ENCODE measurements around the gene PNMA6E. TPM values are rescaled to one million over a fixed set of nuclear protein-coding genes. Genes with fewer than 3 reads are reported as not detected.

PNMA6E gene
- total RNA-seq, 4 donors from 2014 or later: not detected

DNA sequence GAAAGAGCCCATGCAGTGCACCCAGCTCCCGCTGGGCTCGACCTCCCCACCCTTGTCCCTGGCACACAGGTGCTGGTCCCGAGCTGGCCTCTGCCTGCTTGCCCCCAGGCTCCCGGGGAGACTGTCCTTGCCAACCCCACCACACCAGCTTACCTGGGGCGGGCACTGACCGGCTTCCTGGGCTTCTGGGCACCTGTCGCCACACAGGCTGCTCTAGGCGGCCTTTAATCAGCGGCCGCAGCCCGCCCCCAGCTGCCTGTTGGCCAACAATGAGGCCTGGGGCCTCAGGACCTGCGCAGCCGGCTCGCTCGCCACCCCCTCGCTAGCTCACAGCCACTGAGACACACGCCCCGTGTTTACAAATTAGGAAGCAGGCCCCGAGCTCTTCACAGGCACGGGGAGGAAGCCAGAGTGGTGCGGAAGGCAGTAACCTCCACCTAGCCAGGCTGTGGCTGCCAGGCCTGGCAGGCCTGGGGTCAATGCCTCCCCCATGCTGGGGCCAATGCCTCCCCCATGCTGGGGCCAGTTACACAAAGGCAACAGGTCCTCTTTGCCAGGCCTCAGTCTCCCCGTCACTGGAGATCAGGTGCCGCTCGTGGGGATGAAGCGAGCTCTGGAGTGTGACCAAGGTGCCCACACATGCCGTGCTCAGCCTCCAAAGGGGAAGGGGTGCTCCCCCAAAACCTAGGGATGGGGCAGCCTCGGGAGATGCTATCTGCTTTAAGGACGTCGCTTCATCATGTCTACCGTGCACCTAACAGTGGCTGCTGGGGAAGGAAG lies 44.9 kb upstream of the PNMA6E start, which contains the start of gene TREX2:
TSS of gene TREX2 (minus strand) at position 201 of the 780 bp plus-strand sequence. CDS start 626 bp downstream, outside the sequence.
- no peak within 1 kb of the TSS for H3K4me3 ChIP-seq
- DNase-seq (no peak), ATAC-seq (no peak)
- H3K27ac ChIP-seq: no peak within 1 kb of the TSS
- in situ Hi-C loops (cut with MboI; ENCODE audit: low sequenced_read_pairs in 4 of 4) (no loop called here), intact Hi-C loops (cut with DNase I; ENCODE audit: low total_unique reads) (no loop called here)
- no peaks in the 10 kb centered on the region for H3K9me3 ChIP-seq
- no peaks in the 10 kb centered on the region for H3K4me1 ChIP-seq
- no peaks in the 10 kb centered on the region for H3K36me3 ChIP-seq
- TF ChIP-seq, protein P1, sequence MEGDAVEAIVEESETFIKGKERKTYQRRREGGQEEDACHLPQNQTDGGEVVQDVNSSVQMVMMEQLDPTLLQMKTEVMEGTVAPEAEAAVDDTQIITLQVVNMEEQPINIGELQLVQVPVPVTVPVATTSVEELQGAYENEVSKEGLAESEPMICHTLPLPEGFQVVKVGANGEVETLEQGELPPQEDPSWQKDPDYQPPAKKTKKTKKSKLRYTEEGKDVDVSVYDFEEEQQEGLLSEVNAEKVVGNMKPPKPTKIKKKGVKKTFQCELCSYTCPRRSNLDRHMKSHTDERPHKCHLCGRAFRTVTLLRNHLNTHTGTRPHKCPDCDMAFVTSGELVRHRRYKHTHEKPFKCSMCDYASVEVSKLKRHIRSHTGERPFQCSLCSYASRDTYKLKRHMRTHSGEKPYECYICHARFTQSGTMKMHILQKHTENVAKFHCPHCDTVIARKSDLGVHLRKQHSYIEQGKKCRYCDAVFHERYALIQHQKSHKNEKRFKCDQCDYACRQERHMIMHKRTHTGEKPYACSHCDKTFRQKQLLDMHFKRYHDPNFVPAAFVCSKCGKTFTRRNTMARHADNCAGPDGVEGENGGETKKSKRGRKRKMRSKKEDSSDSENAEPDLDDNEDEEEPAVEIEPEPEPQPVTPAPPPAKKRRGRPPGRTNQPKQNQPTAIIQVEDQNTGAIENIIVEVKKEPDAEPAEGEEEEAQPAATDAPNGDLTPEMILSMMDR (IDR thresholded peaks at IDR 0.05 in 4 of 5, conservative IDR thresholded peaks at IDR 0.05 in 1 of 5): no peak
- no peak for TF ChIP-seq POLR2A (IDR thresholded peaks at IDR 0.05)
- H3K27me3 ChIP-seq: no peaks in the 10 kb centered on the region

DNA sequence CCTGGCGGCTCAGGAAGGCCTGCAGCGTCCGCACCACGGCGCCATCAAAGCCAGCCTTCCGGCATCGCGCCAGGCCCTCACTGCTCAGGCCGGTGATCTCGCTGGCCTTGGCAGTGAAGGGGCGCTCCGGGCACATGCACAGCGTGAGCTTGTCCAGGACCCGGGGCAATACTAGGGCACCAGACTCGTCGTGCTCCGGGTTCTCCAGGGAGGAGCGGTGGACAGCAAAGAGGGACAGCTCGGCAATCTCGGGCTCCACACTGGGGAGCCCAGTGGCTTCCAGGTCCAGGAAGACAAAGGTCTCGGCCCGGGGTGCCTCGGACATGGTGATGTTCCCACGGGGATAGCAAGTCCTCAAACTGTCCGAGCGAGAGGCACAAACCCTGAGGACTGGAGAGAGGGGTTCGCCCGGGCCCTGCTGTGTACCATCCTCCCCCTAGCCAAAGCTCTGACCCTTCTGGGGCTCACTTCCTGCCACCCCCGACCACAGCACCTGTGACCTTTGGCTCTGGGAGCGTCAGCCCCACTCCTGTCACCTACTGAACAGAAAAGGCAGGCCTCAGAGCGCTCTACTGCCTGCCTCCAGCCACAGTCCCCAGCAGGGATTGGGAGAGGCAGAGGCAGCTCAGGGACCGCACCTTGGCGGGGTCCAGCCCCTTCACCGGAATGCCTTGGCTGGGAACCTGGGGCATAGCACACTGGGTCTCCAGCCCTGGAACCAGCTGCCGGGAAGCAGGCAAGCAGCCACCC lies 44.1 kb upstream of the PNMA6E start:
- no peak for DNase-seq
- no peak for TF ChIP-seq POLR2A (IDR thresholded peaks at IDR 0.05)
- TF ChIP-seq, protein P1 (IDR thresholded peaks at IDR 0.05 in 4 of 5, conservative IDR thresholded peaks at IDR 0.05 in 1 of 5): no peak

DNA sequence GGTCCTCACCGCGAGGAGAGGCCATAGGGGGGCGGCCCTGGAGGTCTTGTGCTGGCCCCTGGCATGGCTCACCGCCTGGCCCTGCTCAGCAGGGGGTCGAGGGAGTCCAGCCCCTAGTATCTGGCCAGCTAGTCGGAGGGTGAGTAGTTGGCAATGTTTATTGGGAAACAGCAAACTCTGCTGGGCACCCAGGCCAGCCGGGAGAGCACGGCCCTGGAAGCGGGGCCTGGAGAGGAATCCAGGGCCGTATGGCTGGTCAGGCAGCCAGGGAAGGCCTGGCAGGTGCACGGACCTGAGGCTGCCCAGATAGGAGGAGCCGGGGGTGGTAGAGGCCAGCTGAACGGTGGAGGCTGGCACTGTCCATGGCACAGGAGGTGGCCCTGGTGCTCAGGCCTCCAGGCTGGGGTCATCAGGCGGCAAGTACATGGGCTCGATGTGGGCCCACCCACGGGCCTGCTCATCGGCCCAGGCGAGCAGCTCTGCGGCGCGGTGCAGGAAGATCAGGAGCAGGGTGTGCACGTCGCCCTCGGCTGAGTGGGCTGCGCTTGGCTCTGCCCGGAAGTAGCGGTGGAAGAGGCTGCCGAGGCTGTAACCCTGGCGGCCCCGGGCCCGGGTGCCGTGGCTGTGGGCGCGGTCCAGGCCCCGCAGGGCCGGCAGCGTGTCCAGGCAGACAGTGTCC lies 43.3 kb upstream of the PNMA6E start:
- H3K36me3 ChIP-seq: no peaks in the 10 kb centered on the region
- in situ Hi-C loops (cut with MboI; ENCODE audit: low sequenced_read_pairs in 4 of 4): no loop called here
- no peak overlapping the region for H3K4me3 ChIP-seq
- H3K27me3 ChIP-seq: peaks cover 0 to 2% (median 0%) of the 10 kb centered on the region in 3 donors
- intact Hi-C loops (cut with DNase I; ENCODE audit: low total_unique reads): no loop called here
- H3K4me1 ChIP-seq: no peaks in the 10 kb centered on the region
- TF ChIP-seq, protein P1 (IDR thresholded peaks at IDR 0.05 in 4 of 5, conservative IDR thresholded peaks at IDR 0.05 in 1 of 5): no peak
- no peak for TF ChIP-seq POLR2A (IDR thresholded peaks at IDR 0.05)
- no peak for ATAC-seq
- DNase-seq: no peak
- no peaks in the 10 kb centered on the region for H3K9me3 ChIP-seq
- no peak overlapping the region for H3K27ac ChIP-seq

More for the DNA sequence above, 44.1 kb upstream of the PNMA6E start:
- H3K27me3 ChIP-seq: no peaks in the 10 kb centered on the region
- no peak for ATAC-seq
- no peak overlapping the region for H3K4me3 ChIP-seq
- H3K4me1 ChIP-seq: no peaks in the 10 kb centered on the region
- no peaks in the 10 kb centered on the region for H3K36me3 ChIP-seq
- in situ Hi-C loops (cut with MboI; ENCODE audit: low sequenced_read_pairs in 4 of 4) (no loop called here), intact Hi-C loops (cut with DNase I; ENCODE audit: low total_unique reads) (no loop called here)
- no peaks in the 10 kb centered on the region for H3K9me3 ChIP-seq
- H3K27ac ChIP-seq: no peak overlapping the region

DNA sequence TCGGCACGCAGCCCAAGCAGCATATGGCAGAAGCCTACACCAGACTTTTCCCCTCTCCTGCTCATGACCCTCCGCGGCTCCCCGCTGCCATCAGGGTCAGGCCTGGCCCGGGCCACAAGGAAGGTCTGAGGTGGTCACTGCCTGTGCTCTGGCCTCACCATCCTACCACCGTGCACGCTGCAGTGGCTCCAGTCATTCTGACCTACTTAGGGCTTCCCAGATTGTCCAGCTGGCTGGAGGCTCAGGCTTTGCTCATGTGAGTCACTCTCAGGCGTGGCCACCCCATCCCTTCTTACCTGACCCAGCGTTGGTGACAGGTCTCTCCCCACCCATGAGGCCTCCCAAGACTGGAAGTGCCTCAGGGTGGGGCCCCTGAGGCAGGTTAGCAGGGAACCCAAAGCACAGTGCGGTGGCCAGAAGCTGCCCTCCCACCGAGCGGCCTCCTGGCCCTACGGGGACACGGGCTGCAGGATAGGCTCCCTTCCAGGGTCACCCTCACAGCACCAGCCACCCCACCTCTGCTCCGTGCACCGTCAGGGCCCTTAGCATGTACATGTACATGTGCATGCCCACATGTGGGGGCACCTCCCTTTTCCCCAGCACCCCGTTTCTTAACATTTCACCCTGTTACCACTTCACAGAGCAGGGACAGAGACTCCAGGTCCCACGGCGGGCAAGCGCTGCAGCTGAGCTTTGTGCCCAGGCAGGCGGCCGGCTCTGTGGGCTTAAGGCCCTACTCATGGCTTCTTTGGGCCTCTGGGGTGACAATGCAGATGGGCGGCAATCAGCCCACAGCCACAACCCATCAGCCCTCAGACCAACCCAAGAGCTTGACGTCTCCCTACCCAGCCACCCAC lies 42.6 kb upstream of the PNMA6E start:
- Histone ChIP-seq H3K27ac (no peak overlapping the region), H3K36me3 (no peaks in the 10 kb centered on the region), H3K4me1 (no peaks in the 10 kb centered on the region), H3K9me3 (no peaks in the 10 kb centered on the region), H3K27me3 (peaks cover 0 to 3% (median 0%) of the 10 kb centered on the region in 3 donors), H3K4me3 (no peak overlapping the region)
- DNase-seq (no peak), ATAC-seq (peak in 1 of 2 donors; percentile 39)
- intact Hi-C loops (cut with DNase I; ENCODE audit: low total_unique reads): no loop called here
- in situ Hi-C loops (cut with MboI; ENCODE audit: low sequenced_read_pairs in 4 of 4): no loop called here
- TF ChIP-seq, protein P1 (IDR thresholded peaks at IDR 0.05 in 4 of 5, conservative IDR thresholded peaks at IDR 0.05 in 1 of 5): no peak
- TF ChIP-seq POLR2A (IDR thresholded peaks at IDR 0.05): no peak
